ENCODE data around the gene TPD52L1.

TPD52L1 gene

DNA sequence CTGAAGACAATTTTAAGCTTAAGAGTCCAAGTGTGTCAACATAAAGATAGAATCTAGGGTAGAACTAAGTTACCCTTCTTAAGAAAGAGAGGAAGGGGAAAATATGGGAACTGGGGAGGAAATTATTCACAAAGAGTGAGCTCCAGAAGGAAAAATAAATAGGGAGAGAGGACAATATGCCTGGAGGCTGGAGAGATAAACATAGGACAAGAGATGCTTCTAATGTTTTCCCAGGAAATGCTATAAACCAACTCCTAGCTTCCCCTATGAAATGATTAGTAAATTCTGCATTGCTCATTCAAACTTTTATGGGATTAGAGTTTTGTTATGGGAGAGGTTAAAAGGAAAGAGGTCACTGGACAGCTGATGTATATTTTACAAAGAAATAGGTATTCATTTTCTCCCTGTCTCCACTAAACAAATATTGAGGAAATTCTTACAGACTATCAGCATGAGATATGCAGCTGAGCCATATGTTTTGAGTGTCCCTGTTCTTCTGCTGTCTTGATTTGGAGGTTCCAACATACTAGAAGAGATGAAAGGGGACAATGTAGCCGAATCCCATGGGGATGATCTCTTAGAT, 22.0 kb downstream of the TPD52L1 start:
- DNase-seq (ENCODE audit: low spot score) = no peak

- DNase-seq (ENCODE audit: low spot score) = no peak
Observed at GRCh38 chr6:125182237-125183008, 28.9 kb downstream of the TPD52L1 start.

- DNase-seq (ENCODE audit: low spot score) = no peak
Observed at GRCh38 chr6:125183391-125183790, 29.8 kb downstream of the TPD52L1 start.

DNA sequence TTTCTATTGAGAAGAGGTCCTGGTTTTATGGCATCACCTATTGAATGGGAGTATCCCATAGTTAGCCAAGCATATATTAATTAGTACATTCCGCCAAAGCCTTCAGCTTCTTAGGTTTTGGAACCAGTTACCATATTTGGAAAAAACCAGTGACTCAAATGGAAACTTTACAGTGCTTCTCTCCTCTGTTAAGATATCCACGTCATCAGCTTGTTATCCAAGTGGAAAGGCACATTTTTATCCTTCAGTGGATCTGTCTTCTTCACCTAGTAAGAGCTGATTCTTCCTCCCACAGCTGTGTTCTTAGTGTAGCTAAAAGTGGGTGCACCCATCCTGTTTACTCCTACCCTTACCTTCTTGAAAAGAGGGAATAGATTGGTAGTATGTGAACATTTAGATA, 34.5 kb downstream of the TPD52L1 start:
- DNase-seq (ENCODE audit: low spot score) = no peak

GRCh38 chr6:125188594-125189203, 35.1 kb downstream of the TPD52L1 start:
- no peak for DNase-seq (ENCODE audit: low spot score)

GRCh38 chr6:125189494-125189893, 35.9 kb downstream of the TPD52L1 start:
- no peak for DNase-seq (ENCODE audit: low spot score)

GRCh38 chr6:125190667-125191066, 37.1 kb downstream of the TPD52L1 start:
- DNase-seq (ENCODE audit: low spot score) = no peak

- no peak for DNase-seq (ENCODE audit: low spot score)
Observed at GRCh38 chr6:125191916-125192609, 38.5 kb downstream of the TPD52L1 start.

GRCh38 chr6:125192610-125192930, 39.0 kb downstream of the TPD52L1 start:
- no peak for DNase-seq (ENCODE audit: low spot score)

GRCh38 chr6:125193208-125193607, 39.6 kb downstream of the TPD52L1 start:
- DNase-seq (ENCODE audit: low spot score) = no peak

GRCh38 chr6:125194941-125195340, 41.4 kb downstream of the TPD52L1 start:
- DNase-seq (ENCODE audit: low spot score) = no peak

DNA sequence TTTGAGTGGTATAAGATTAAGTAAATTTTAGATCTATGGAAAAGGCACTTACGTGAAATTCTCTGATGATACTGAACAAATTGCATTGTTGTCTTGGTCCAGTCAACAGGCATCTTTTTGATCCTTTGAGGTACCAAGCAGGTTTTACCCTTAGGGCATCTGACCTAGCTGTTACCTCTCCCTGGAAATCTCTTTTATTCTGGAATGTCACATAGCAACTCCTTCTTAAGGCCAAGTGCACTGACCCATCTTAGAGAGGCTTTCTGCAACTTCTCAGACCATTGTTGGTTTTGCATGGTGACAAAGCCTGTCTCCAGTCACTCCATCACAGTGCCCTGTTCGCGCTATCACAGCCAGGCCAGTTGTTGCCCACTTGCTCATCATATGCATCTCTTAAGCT, 42.0 kb downstream of the TPD52L1 start:
- no peak for DNase-seq (ENCODE audit: low spot score)

DNA sequence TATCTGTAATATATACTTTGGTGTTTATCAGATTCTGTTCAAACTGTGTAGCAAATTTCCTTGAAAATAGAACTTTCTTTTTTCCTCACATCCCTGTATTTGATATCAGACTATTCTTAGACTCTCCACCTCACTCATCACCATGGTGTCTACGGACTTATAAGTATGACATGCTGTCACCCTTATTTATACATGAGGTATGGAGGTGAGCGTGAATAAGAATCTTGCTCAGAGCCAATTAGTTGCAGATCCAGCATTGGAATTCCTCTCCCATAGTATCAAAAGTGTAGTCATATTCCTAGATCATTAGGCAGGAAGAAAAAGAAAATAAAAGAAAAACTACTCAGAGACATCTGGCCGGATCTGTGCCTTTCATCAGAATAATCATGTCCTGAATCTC, 43.0 kb downstream of the TPD52L1 start:
- DNase-seq (ENCODE audit: low spot score) = no peak

DNA sequence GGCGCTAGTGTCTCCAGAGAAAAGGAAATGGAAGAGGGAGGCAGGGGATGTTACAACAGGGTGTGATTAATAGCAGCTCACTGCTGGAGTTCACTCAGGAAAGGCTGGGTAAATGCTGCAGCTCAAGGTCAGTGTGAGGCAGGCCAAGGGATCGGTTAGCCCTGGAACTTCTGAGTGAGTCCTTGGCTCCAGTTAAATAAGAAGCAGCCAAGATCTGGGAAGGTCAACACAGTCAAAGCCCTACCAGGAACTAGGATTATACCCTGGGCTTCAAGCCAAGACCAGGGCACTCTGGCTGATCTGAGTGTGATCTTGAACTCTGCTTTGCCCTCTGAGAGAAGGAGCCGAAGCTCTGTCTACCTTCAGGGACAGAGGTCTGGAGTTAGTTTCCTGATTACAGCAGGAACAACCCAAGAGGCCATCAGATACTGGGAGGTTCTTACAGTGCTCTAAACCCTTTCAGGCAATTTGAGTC, 44.3 kb downstream of the TPD52L1 start:
- peak; percentile 58 for DNase-seq (ENCODE audit: low spot score)

DNA sequence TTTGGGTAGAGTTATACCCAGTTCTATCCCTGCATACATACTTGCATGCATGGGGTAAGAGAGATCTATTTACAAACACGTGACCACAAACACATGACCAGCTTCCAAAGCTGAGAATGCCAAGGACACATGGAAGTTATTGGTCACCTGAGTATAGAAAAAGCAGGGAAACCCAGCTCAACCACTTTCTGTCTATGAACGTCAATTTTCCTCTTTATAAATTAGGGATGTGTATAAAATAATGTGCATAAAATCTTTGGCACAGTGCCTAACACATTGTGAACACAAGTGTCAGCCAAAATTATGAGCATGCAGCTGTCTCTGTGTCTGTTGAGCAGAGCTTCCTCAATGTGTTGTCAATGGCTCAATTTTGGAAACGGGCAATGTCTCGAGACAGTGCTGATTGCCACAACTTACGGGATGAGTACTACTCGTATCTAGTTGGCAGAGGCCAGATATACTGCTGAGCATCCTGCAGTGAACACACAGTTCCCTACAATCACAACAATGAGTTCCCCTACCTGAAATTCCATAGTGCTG, 44.9 kb downstream of the TPD52L1 start:
- DNase-seq (ENCODE audit: low spot score) = no peak

DNA sequence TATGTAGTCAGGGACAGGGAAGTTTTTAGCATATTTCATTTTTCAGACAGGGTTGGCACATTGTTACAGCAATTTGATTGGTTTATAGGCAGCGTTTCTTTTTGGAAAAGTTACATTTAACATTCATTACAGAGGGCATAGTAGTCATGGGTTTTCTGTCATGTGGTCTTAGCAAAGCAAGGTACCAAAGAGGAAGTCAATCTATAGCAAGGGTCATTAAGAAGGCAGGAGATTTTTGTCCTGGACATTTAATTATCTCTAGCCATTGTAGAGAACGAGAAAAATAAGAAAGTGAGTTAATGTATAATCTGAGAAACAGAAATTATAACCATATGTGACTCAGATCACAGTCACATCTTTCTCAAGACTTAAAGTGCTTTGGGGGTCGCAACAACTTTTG, 47.4 kb downstream of the TPD52L1 start:
- DNase-seq (ENCODE audit: low spot score) = no peak

GRCh38 chr6:125201961-125202729, 48.6 kb downstream of the TPD52L1 start:
- no peak for DNase-seq (ENCODE audit: low spot score)

- no peak for DNase-seq (ENCODE audit: low spot score)
Observed at GRCh38 chr6:125203395-125203794, 49.8 kb downstream of the TPD52L1 start.

DNA sequence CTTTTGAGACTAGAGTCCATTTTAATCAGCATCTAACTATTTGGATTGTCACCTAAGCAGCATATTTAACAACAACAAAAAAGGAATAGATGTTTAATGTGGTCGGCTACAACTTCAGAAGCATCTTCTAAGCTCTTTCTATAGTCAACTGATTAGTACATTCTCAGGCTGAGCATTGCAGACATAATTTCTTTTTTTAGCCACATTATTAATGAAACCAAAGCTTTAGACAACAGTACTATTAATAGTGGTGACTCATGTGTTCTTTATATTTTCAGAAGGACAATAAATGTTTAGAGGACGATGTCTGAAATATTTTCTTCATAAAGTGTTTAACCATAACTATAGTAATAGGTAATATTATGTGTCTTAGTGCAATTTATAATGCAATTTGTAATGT, 52.4 kb downstream of the TPD52L1 start:
- no peak for DNase-seq (ENCODE audit: low spot score)

- DNase-seq (ENCODE audit: low spot score) = no peak
Observed at GRCh38 chr6:125206389-125206788, 52.8 kb downstream of the TPD52L1 start.

DNA sequence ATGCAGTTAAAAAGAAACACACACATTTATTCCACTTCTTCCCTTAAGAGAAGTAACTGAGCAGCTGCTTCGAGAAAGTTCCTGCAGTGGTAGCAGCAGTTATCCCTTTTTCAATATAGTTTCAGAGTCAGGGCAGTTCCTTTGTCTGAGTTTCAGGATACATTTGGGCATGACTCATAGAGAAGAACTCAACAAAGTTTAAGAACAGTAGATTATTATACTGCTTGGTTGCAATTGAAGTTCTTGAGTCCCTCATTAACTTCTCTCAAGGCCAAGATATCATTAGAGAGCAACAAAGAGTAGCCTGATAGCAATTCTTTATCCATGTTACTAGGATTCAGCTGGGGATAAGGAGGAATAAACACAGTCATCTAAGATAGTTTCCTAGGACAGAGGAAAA, 54.4 kb downstream of the TPD52L1 start:
- no peak for DNase-seq (ENCODE audit: low spot score)

All from pons (tissue), 1 donor.